Mucosa of rectum (tissue), 2 donors: Measurements from ENCODE around the gene SPDYE4.
"Not testable (repeated sequence)": the region's sequence is repeated elsewhere in the genome, so short reads cannot be mapped to it uniquely, and the experiment has no call there.

ENCODE experiments used
- H3K27ac ChIP-seq, 2 donors: one replicate each; pipeline ENCODE4 v1.7.0; 2013; ENCODE audit warnings: inconsistent platforms in 2 of 2, low read depth in 2 of 2, low read length in 2 of 2
- H3K27me3 ChIP-seq, 2 donors: one replicate each; pipeline ENCODE4 v1.7.0; 2013; ENCODE audit warnings: low read length in 2 of 2; ENCODE audit not compliant: control insufficient read depth in 2 of 2, insufficient read depth in 2 of 2
- H3K36me3 ChIP-seq, 2 donors: one replicate each; pipeline ENCODE4 v1.7.0; 2013; ENCODE audit warnings: low read length in 2 of 2; ENCODE audit not compliant: control insufficient read depth in 2 of 2, insufficient read depth in 2 of 2
- H3K4me1 ChIP-seq, 2 donors: one replicate each; pipeline ENCODE4 v1.7.0; 2013; ENCODE audit warnings: low read length in 2 of 2, mild to moderate bottlenecking in 1 of 2; ENCODE audit not compliant: control insufficient read depth in 2 of 2, insufficient read depth in 2 of 2
- H3K4me3 ChIP-seq, 2 donors: one replicate each; pipeline ENCODE4 v1.7.0; 2013; ENCODE audit warnings: low read length in 2 of 2
- H3K9ac ChIP-seq, 2 donors: one replicate each; pipeline ENCODE4 v1.7.0; 2013; ENCODE audit warnings: low read length in 2 of 2, low read depth in 1 of 2, mild to moderate bottlenecking in 1 of 2
- H3K9me3 ChIP-seq, 2 donors: one replicate each; pipeline ENCODE4 v1.7.0; 2013; ENCODE audit warnings: low read length in 2 of 2; ENCODE audit not compliant: control insufficient read depth in 2 of 2
- donor health status: healthy.
- donor health status: Normal muscosa, but diverticular disease.

The SPDYE4 gene

GRCh38 chr17:8758137-8758596 lies at the start of gene SPDYE4:
Gene SPDYE4, minus strand, starts transcription at chr17:8758546. Its CDS starts 164 bp downstream, at chr17:8758382.
- Histone ChIP-seq H3K4me3 (no peak within 1 kb of the TSS), H3K4me1 (no peaks in the 10 kb centered on the region), H3K36me3 (no peaks in the 10 kb centered on the region), H3K27ac (no peak within 1 kb of the TSS), H3K9ac (no peak within 1 kb of the TSS), H3K9me3 (no peaks in the 10 kb centered on the region), H3K27me3 (no peaks in the 10 kb centered on the region)

- no peak overlapping the region for H3K4me3 ChIP-seq
- H3K36me3 ChIP-seq: no peaks in the 10 kb centered on the region
- peak overlapping the region in 1 of 2 donors; percentile 64 for H3K27ac ChIP-seq
- peaks cover 7 to 11% of the 10 kb centered on the region in 2 donors for H3K4me1 ChIP-seq
- H3K27me3 ChIP-seq: no peaks in the 10 kb centered on the region
- no peak overlapping the region for H3K9ac ChIP-seq
- H3K9me3 ChIP-seq: no peaks in the 10 kb centered on the region
These were observed 48.7 kb upstream of the SPDYE4 start for GRCh38 chr17:8806926-8807550.

- Histone ChIP-seq H3K4me1 (peaks cover 7 to 11% of the 10 kb centered on the region in 2 donors), H3K27me3 (no peaks in the 10 kb centered on the region), H3K4me3 (no peak overlapping the region), H3K27ac (peak overlapping the region in 1 of 2 donors; percentile 60), H3K36me3 (no peaks in the 10 kb centered on the region), H3K9me3 (no peaks in the 10 kb centered on the region), H3K9ac (no peak overlapping the region)
These were observed 48.0 kb upstream of the SPDYE4 start for GRCh38 chr17:8806253-8806925.

- H3K4me1 ChIP-seq, H3K27ac ChIP-seq, H3K4me3 ChIP-seq, H3K9me3 ChIP-seq, H3K27me3 ChIP-seq, H3K36me3 ChIP-seq, H3K9ac ChIP-seq: not testable (repeated sequence)
These were observed 47.0 kb upstream of the SPDYE4 start for GRCh38 chr17:8805396-8805795.

GRCh38 chr17:8803531-8804420 lies 45.4 kb upstream of the SPDYE4 start:
- Histone ChIP-seq H3K4me1 (peaks cover 6 to 7% of the 10 kb centered on the region in 2 donors), H3K9ac (no peak overlapping the region), H3K9me3 (no peaks in the 10 kb centered on the region), H3K27ac (no peak overlapping the region), H3K4me3 (no peak overlapping the region), H3K27me3 (no peaks in the 10 kb centered on the region), H3K36me3 (no peaks in the 10 kb centered on the region)

GRCh38 chr17:8801135-8801840 lies 42.9 kb upstream of the SPDYE4 start:
- no peak overlapping the region for H3K27ac ChIP-seq
- H3K4me1 ChIP-seq: peaks cover under 1 to 5% of the 10 kb centered on the region in 2 donors
- H3K27me3 ChIP-seq: no peaks in the 10 kb centered on the region
- H3K4me3 ChIP-seq: no peak overlapping the region
- no peaks in the 10 kb centered on the region for H3K36me3 ChIP-seq
- H3K9me3 ChIP-seq: no peaks in the 10 kb centered on the region
- no peak overlapping the region for H3K9ac ChIP-seq

GRCh38 chr17:8800656-8801055 lies 42.3 kb upstream of the SPDYE4 start:
- Histone ChIP-seq H3K9ac (no peak overlapping the region), H3K9me3 (no peaks in the 10 kb centered on the region), H3K4me1 (no peaks in the 10 kb centered on the region), H3K27ac (no peak overlapping the region), H3K27me3 (no peaks in the 10 kb centered on the region), H3K4me3 (no peak overlapping the region), H3K36me3 (no peaks in the 10 kb centered on the region)

GRCh38 chr17:8799570-8800212 lies 41.3 kb upstream of the SPDYE4 start:
- Histone ChIP-seq H3K27ac (peak overlapping the region; percentile 48 to 66), H3K27me3 (no peaks in the 10 kb centered on the region), H3K9me3 (no peaks in the 10 kb centered on the region), H3K9ac (peak overlapping the region in 1 of 2 donors; percentile 48), H3K36me3 (no peaks in the 10 kb centered on the region), H3K4me3 (peak overlapping the region; percentile 48 to 74), H3K4me1 (no peaks in the 10 kb centered on the region)

- Histone ChIP-seq H3K27ac (peak within 1 kb of the TSS; percentile 48 to 66), H3K4me3 (peak within 1 kb of the TSS; percentile 55 to 74), H3K4me1 (no peaks in the 10 kb centered on the region), H3K36me3 (no peaks in the 10 kb centered on the region), H3K9me3 (no peaks in the 10 kb centered on the region), H3K27me3 (no peaks in the 10 kb centered on the region), H3K9ac (peak within 1 kb of the TSS; percentile 44 to 84)
These were observed 40.7 kb upstream of the SPDYE4 start, which contains the start of gene MFSD6L for GRCh38 chr17:8798846-8799569. Gene MFSD6L, minus strand, starts transcription at chr17:8799365. Its CDS starts 245 bp downstream, at chr17:8799120.
